H1 (cell line): Measurements from ENCODE around the gene DACT3. TPM values are rescaled to one million over a fixed set of nuclear protein-coding genes. Genes with fewer than 3 reads are reported as not detected.
A peak's percentile ranks its signal among the peaks of the same experiment; 100 is the strongest.

Source experiments
- CTCF ChIA-PET: fragments of 300-600 bp; sonication (Branson Sonifier 250); formaldehyde crosslinking; loops from one replicate; lab custom pipeline; 2021; ENCODE audit not compliant: partially characterized antibody; lab: Charles Lee
- POLR2A ChIA-PET: fragments of 300-600 bp; sonication (Branson Sonifier 250); formaldehyde crosslinking; loops from one replicate; lab custom pipeline; 2021; ENCODE audit warnings: inconsistent platforms; ENCODE audit not compliant: partially characterized antibody; lab: Charles Lee
- DNase-seq, 2 experiments: peaks; one replicate each; pipeline versions ENCODE4 v3.0.0 to v3.0.0-alpha.2; 2010 to 2022; ENCODE audit warnings: low spot score in 2 of 2, low read depth in 1 of 2, mixed read lengths in 1 of 2
- FAIRE-seq: peaks from 2 replicates; lab custom pipeline; 2011; peaks lifted over from hg19 to GRCh38; lab: Jason Lieb, UNC
- H2AFZ ChIP-seq: 2 replicates; pipeline ENCODE4 v1.8.1; 2012; ENCODE audit warnings: low read length, inconsistent platforms
- H2AK5ac ChIP-seq: 2 replicates; pipeline ENCODE4 v1.6.1; 2013; ENCODE audit warnings: low read depth, low read length
- H2BK120ac ChIP-seq: replicated peaks from 2 replicates; pipeline ENCODE3; 2013; ENCODE audit warnings: low read depth, low read length, inconsistent platforms
- H2BK12ac ChIP-seq: 2 replicates; pipeline ENCODE4 v1.6.1; 2013; ENCODE audit warnings: low read depth, low read length
- H2BK15ac ChIP-seq: 2 replicates; pipeline ENCODE4 v1.6.1; 2013; ENCODE audit warnings: low read length
- H2BK20ac ChIP-seq: 2 replicates; pipeline ENCODE4 v1.6.1; 2013; ENCODE audit warnings: low read length
- H2BK5ac ChIP-seq: 2 replicates; pipeline ENCODE4 v1.6.1; 2013; ENCODE audit warnings: low read depth, low read length
- H3K14ac ChIP-seq: 2 replicates; pipeline ENCODE4 v1.6.1; 2013; ENCODE audit warnings: inconsistent platforms; ENCODE audit not compliant: insufficient read length
- H3K18ac ChIP-seq: 2 replicates; pipeline ENCODE4 v1.6.1; 2013; ENCODE audit warnings: low read length; ENCODE audit errors: extremely low read depth
- H3K23ac ChIP-seq: 2 replicates; pipeline ENCODE4 v1.6.1; 2013; ENCODE audit warnings: inconsistent platforms; ENCODE audit not compliant: insufficient read length
- H3K23me2 ChIP-seq: 2 replicates; pipeline ENCODE4 v1.6.1; 2013; ENCODE audit warnings: low read depth, low read length
- H3K27ac ChIP-seq: 2 replicates; pipeline ENCODE4 v1.6.1; 2011; ENCODE audit warnings: low read depth, low read length, inconsistent platforms
- H3K27me3 ChIP-seq, 4 experiments: replicated peaks in 1 of 4; 1 replicate in 1 of 4; 2 replicates in 3 of 4; pipeline versions ENCODE4 v1.6.1 to v1.8.1; 2011 to 2013; ENCODE audit warnings: low read length in 3 of 4, mild to moderate bottlenecking in 3 of 4, inconsistent platforms in 2 of 4, mixed read lengths in 2 of 4, moderate library complexity in 1 of 4; ENCODE audit not compliant: control insufficient read depth in 3 of 4, insufficient read depth in 3 of 4; ENCODE audit errors: extremely low read depth in 1 of 4
- H3K36me3 ChIP-seq, 4 experiments: 2 replicates each; pipeline versions ENCODE4 v1.6.1 to v1.8.1; 2011 to 2013; ENCODE audit warnings: mild to moderate bottlenecking in 4 of 4, low read length in 3 of 4, moderate library complexity in 2 of 4, control low read depth in 1 of 4, inconsistent platforms in 1 of 4; ENCODE audit not compliant: insufficient read depth in 4 of 4, control insufficient read depth in 2 of 4
- H3K4ac ChIP-seq: replicated peaks from 2 replicates; pipeline ENCODE3; 2013; ENCODE audit warnings: low read length, low read depth, mixed read lengths, inconsistent platforms; ENCODE audit not compliant: insufficient read length
- H3K4me1 ChIP-seq, 4 experiments: replicated peaks in 1 of 4; 1 replicate in 1 of 4; 2 replicates in 3 of 4; pipeline versions ENCODE4 v1.6.1 to v1.8.1; 2011 to 2013; ENCODE audit warnings: low read length in 3 of 4, inconsistent platforms in 2 of 4, mixed read lengths in 1 of 4; ENCODE audit not compliant: insufficient read depth in 4 of 4, control insufficient read depth in 3 of 4
- H3K4me2 ChIP-seq, 2 experiments: 2 replicates each; pipeline versions ENCODE4 v1.6.1 to v1.8.1; 2011 to 2013; ENCODE audit warnings: low read depth in 2 of 2, low read length in 2 of 2, control low read depth in 1 of 2, inconsistent platforms in 1 of 2, mild to moderate bottlenecking in 1 of 2; ENCODE audit not compliant: insufficient read depth in 1 of 2
- H3K4me3 ChIP-seq, 4 experiments: fragments of 200-600, 300-600 bp in 1 of 4; sonication (generic), shearing (Covaris generic), sonication (Bioruptor Twin) in 1 of 4; 2 replicates each; pipeline versions ENCODE4 v1.5.1 to v1.8.1; 2011 to 2016; ENCODE audit warnings: low read length in 4 of 4, low read depth in 3 of 4, control low read depth in 2 of 4, inconsistent platforms in 2 of 4, mild to moderate bottlenecking in 2 of 4, mixed read lengths in 1 of 4, moderate library complexity in 1 of 4; ENCODE audit not compliant: insufficient read depth in 2 of 4; ENCODE audit errors: extremely low read depth in 1 of 4
- H3K56ac ChIP-seq: replicated peaks from 2 replicates; pipeline ENCODE3; 2013; ENCODE audit warnings: low read depth, mild to moderate bottlenecking, mixed read lengths, low read length, inconsistent platforms; ENCODE audit not compliant: insufficient read length
- H3K79me1 ChIP-seq: 2 replicates; pipeline ENCODE4 v1.6.1; 2013; ENCODE audit warnings: low read depth, low read length, control low read depth
- H3K79me2 ChIP-seq, 2 experiments: 2 replicates each; pipeline versions ENCODE4 v1.6.1 to v1.8.1; 2012 to 2013; ENCODE audit warnings: low read length in 2 of 2, mild to moderate bottlenecking in 2 of 2, inconsistent platforms in 1 of 2; ENCODE audit not compliant: insufficient read depth in 2 of 2, control insufficient read depth in 1 of 2
- H3K9ac ChIP-seq, 4 experiments: replicated peaks in 1 of 4; 1 replicate in 1 of 4; 2 replicates in 3 of 4; pipeline versions ENCODE4 v1.6.1 to v1.8.1; 2011 to 2013; ENCODE audit warnings: low read depth in 3 of 4, low read length in 3 of 4, control low read depth in 2 of 4, mild to moderate bottlenecking in 2 of 4, moderate library complexity in 2 of 4, inconsistent platforms in 1 of 4; ENCODE audit errors: extremely low read depth in 1 of 4
- H3K9me3 ChIP-seq, 2 experiments: 2 replicates each; pipeline versions ENCODE4 v1.6.1 to v1.8.1; 2012 to 2013; ENCODE audit warnings: mild to moderate bottlenecking in 2 of 2, moderate library complexity in 2 of 2, control low read depth in 1 of 2, inconsistent platforms in 1 of 2, low read depth in 1 of 2, low read length in 1 of 2, mixed read lengths in 1 of 2; ENCODE audit not compliant: insufficient read depth in 2 of 2
- H4K20me1 ChIP-seq, 2 experiments: replicated peaks in 1 of 2; 2 replicates each; pipeline versions ENCODE3 to v1.8.1; 2011 to 2013; ENCODE audit warnings: inconsistent platforms in 2 of 2, low read length in 2 of 2, mild to moderate bottlenecking in 1 of 2; ENCODE audit not compliant: insufficient read depth in 2 of 2, control insufficient read depth in 1 of 2
- H4K5ac ChIP-seq: 2 replicates; pipeline ENCODE4 v1.6.1; 2013; ENCODE audit warnings: low read length, low read depth, mixed read lengths, inconsistent platforms; ENCODE audit not compliant: insufficient read length
- H4K8ac ChIP-seq: 2 replicates; pipeline ENCODE4 v1.8.0; 2013; ENCODE audit warnings: mild to moderate bottlenecking, moderate library complexity, low read length, inconsistent platforms; ENCODE audit not compliant: insufficient read depth; ENCODE audit errors: extremely low read depth
- H4K91ac ChIP-seq: replicated peaks from 2 replicates; pipeline ENCODE3; 2013; ENCODE audit warnings: low read length, mixed read lengths, inconsistent platforms; ENCODE audit not compliant: insufficient read length
- CTCF ChIP-seq, 3 experiments: IDR thresholded peaks; 1 replicate in 2 of 3; 2 replicates in 1 of 3; pipeline versions ENCODE4 v1.5.1 to v1.6.1; 2011; ENCODE audit warnings: low read length in 3 of 3, mild to moderate bottlenecking in 3 of 3, inconsistent platforms in 2 of 3, low read depth in 1 of 3, moderate library complexity in 1 of 3; ENCODE audit not compliant: insufficient read depth in 1 of 3; ENCODE audit errors: control extremely low read depth in 1 of 3
- KDM1A ChIP-seq: fragments of 200-600, 300-600 bp; sonication (generic); IDR thresholded peaks from 2 replicates; pipeline ENCODE4 v1.7.1; 2016; ENCODE audit warnings: mild to moderate bottlenecking, low read length, borderline replicate concordance
- WGBS, 2 experiments: shearing (Covaris generic) in 1 of 2; methylation state at CpG; one replicate each; pipeline versions ENCODE4 v1.1.6 to v1.1.7; 2013 to 2015; ENCODE audit warnings: low lambda C conversion rate in 2 of 2, mixed read lengths in 2 of 2, inconsistent platforms in 1 of 2, low coverage in 1 of 2, missing lambda C conversion rate in 1 of 2; ENCODE audit not compliant: insufficient replicate concordance in 2 of 2, insufficient coverage in 1 of 2, insufficient read length in 1 of 2; ENCODE audit errors: extremely low coverage in 1 of 2, missing lambda C conversion rate in 1 of 2; 5-methylcytosine and 5-hydroxymethylcytosine counted together
- polyA plus RNA-seq, 7 experiments: library from polyadenylated mRNA; depleted of rRNA in 3 of 7; stranded (reverse) in 5 of 7; unstranded in 2 of 7; fragments of >200 nt in 5 of 7; fragments of 200-250 nt in 2 of 7; gene quantifications; 1 replicate in 5 of 7; 2 replicates in 1 of 7; 4 replicates in 1 of 7; pipeline versions ENCODE4 v1.2.1 to v1.2.3, GENCODE V29; 2011 to 2013; ENCODE audit warnings: missing spikeins in 2 of 7, mixed read lengths in 2 of 7
- total RNA-seq: library from RNA; stranded (reverse); fragmentation: NEBNext Ultra II Directional; extraction: Animal tissue kit (Norgen Biotek cat#: 25700); gene quantifications from 2 replicates; pipeline ENCODE4 v1.2.1, GENCODE V29; 2021

Gene DACT3
- total and polyA plus RNA-seq, 2 of the 8 experiments (the other 6 are each of a cell fraction or from before 2014, with no cell fraction given) = 1.8 to 2.0 TPM

- H2BK20ac ChIP-seq = no peak overlapping the region
- no peaks in the 10 kb centered on the region for H3K27me3 ChIP-seq
- no peak overlapping the region for H4K91ac ChIP-seq
- H4K5ac ChIP-seq = no peak overlapping the region
- no peak overlapping the region for H3K18ac ChIP-seq
- peaks cover 0 to 19% (median 9%) of the 10 kb centered on the region in 4 experiments; a peak in 5 of 7 replicates for H3K4me1 ChIP-seq
- H3K23me2 ChIP-seq = peaks cover 11% of the 10 kb centered on the region
- no peak overlapping the region for H3K4ac ChIP-seq
- H4K8ac ChIP-seq = no peak overlapping the region; the same call in 1 of the 2 replicates
- TF ChIP-seq CTCF (IDR thresholded peaks at IDR 0.05; ENCODE audit: control extremely low read depth in 1 of 3, insufficient read depth in 1 of 3, low read depth in 1 of 3, low read length in 3 of 3) (peak in 2 of 3 experiments; percentile 8 to 9; a peak in 1 of 4 replicates), KDM1A (no peak)
- no peak overlapping the region for H3K56ac ChIP-seq
- H3K14ac ChIP-seq = no peak overlapping the region
- DNase-seq = no peak
- no peak overlapping the region for H2BK5ac ChIP-seq
- ChIA-PET CTCF (interaction anchor here (0.6 to 3.4 kb wide), 11 partner anchors 9 to 628 kb away, joined by 3 to 21 read pairs (median 4); partner anchors contain the start of gene DACT3), POLR2A (interaction anchor here (1.0 kb wide), 1 partner anchor 26 kb away, joined by 4 read pairs; no protein-coding TSS in a partner anchor)
- no peak overlapping the region for H2AK5ac ChIP-seq
- H2BK15ac ChIP-seq = no peak overlapping the region
- WGBS, 2 experiments = 79% methylated on average over 12 of the region's 13 CpGs; no CpG with 5 or more reads in 1 of the 2 experiments
- H3K79me2 ChIP-seq = peaks cover 15 to 36% of the 10 kb centered on the region in 2 experiments
- no peak overlapping the region; a peak in 2 of 7 replicates for H3K9ac ChIP-seq
- no peak for FAIRE-seq
- H3K4me3 ChIP-seq = no peak overlapping the region
- no peak overlapping the region for H3K27ac ChIP-seq
- H2AFZ ChIP-seq = no peak overlapping the region
- H3K23ac ChIP-seq = no peak overlapping the region
- no peak overlapping the region for H2BK12ac ChIP-seq
- no peaks in the 10 kb centered on the region for H3K9me3 ChIP-seq
- peaks cover 20 to 39% of the 10 kb centered on the region in 2 experiments for H4K20me1 ChIP-seq
- H3K4me2 ChIP-seq = no peak overlapping the region
- peaks cover 16 to 43% (median 37%) of the 10 kb centered on the region in 4 experiments; a peak in 7 of 8 replicates for H3K36me3 ChIP-seq
- H3K79me1 ChIP-seq = peaks cover 16% of the 10 kb centered on the region
- no peak overlapping the region for H2BK120ac ChIP-seq
Measured at GRCh38 chr19:46604781-46605355, 56.1 kb downstream of the DACT3 start.
